Activated CD8-positive, alpha-beta T cell treated with anti-CD3 and anti-CD28 coated beads for 36 hours (primary cell): Measurements from ENCODE around the gene PARP2. TPM values are rescaled to one million over a fixed set of nuclear protein-coding genes. Genes with fewer than 3 reads are reported as not detected.

Experiments
- ATAC-seq: fragments of 200-7000 bp; cut with Tn5 transposase; one replicate; pipeline ENCODE4 v1.10.0; 2021; ENCODE audit warnings: mild to moderate bottlenecking, moderate library complexity
- CTCF ChIA-PET: fragments of 350-600 bp; sonication (Branson Sonifier 250); formaldehyde crosslinking; loops from one replicate; lab custom pipeline; 2021; ENCODE audit warnings: antibody characterized with exemption; lab: Charles Lee
- POLR2A ChIA-PET: fragments of 350-600 bp; sonication (Branson Sonifier 250); formaldehyde crosslinking; loops from one replicate; lab custom pipeline; 2021; ENCODE audit warnings: antibody characterized with exemption; lab: Charles Lee
- DNase-seq: peaks from one replicate; pipeline ENCODE4 v3.0.0-alpha.2; 2020
- H3K27ac Mint-ChIP-seq: one replicate; pipeline ENCODE4 v1.8.0; 2021; ENCODE audit warnings: mild to moderate bottlenecking, mixed read lengths
- H3K27me3 Mint-ChIP-seq: one replicate; pipeline ENCODE4 v1.8.0; 2021; ENCODE audit warnings: mixed read lengths
- H3K36me3 Mint-ChIP-seq: one replicate; pipeline ENCODE4 v1.8.0; 2021; ENCODE audit warnings: low read depth, mixed read lengths
- H3K4me1 Mint-ChIP-seq: one replicate; pipeline ENCODE4 v1.8.0; 2021; ENCODE audit warnings: low read depth, mixed read lengths
- H3K4me3 Mint-ChIP-seq: one replicate; pipeline ENCODE4 v1.8.0; 2021; ENCODE audit warnings: mild to moderate bottlenecking, moderate library complexity, mixed read lengths
- H3K9me3 Mint-ChIP-seq: one replicate; pipeline ENCODE4 v1.8.0; 2021; ENCODE audit warnings: mixed read lengths
- CTCF ChIP-seq: fragments of 200-600 bp; IDR thresholded peaks from one replicate; pipeline ENCODE4 v1.8.0; 2022; ENCODE audit warnings: antibody characterized with exemption, mild to moderate bottlenecking
- intact Hi-C: fragments of 100-400 bp; cut with micrococcal nuclease; formaldehyde crosslinking; loops from one replicate; pipeline ENCODE4 v1.10.0; 2022
- total RNA-seq, 2 experiments: library from RNA; stranded (reverse); gene quantifications; one replicate each; pipeline ENCODE4 v1.2.3, GENCODE V29; 2021

PARP2 gene
- total RNA-seq, 2 experiments from 2014 or later, result 45.7 to 46.5 TPM

GRCh38 chr14:20372796-20373195 is 29.4 kb downstream of the PARP2 start:
- H3K4me1 Mint-ChIP-seq, result peaks cover 5% of the 10 kb centered on the region
- ChIA-PET CTCF (no interaction called here), POLR2A (no interaction called here)
- no peak overlapping the region for H3K4me3 Mint-ChIP-seq
- DNase-seq (no peak), ATAC-seq (no peak)
- H3K9me3 Mint-ChIP-seq, result no peaks in the 10 kb centered on the region
- H3K27ac Mint-ChIP-seq, result peak overlapping the region; percentile 16
- no peaks in the 10 kb centered on the region for H3K27me3 Mint-ChIP-seq
- peaks cover 49% of the 10 kb centered on the region for H3K36me3 Mint-ChIP-seq
- TF ChIP-seq CTCF, result no peak
- intact Hi-C loops, result no loop called here

GRCh38 chr14:20375471-20375870 is 32.0 kb downstream of the PARP2 start:
- no peak for TF ChIP-seq CTCF
- POLR2A ChIA-PET, result interaction anchor here (0.9 to 1.0 kb wide), 3 partner anchors 10 to 23 kb away, joined by 3 read pairs; no protein-coding TSS in a partner anchor
- no peaks in the 10 kb centered on the region for H3K9me3 Mint-ChIP-seq

DNA sequence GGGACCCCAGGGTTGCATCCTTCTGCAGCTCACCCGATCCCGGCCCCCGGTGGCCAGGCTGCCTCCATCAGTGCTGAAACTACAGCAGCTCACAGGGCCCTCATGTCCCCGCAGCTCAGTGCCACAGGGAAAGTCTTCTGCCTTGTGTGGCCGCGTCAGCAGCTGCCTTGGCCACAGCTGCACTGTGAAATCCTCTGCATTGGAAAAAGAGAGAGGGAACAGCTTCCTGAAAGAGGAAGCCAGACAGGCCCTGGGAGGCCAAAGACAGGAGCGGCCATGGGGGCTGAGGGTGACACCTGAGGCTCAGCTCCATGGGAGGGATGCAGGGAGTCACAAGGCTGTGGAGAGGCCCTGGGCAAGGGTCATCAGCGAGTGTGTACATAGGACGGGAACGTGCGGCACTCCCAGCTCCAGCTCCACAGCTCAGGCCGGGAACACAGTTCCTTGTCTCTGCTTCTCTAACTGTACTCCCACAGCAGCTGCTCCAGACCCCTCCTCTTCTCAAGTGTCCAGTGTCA is 32.7 kb downstream of the PARP2 start:
- intact Hi-C loops, result no loop called here
- ATAC-seq (no peak), DNase-seq (no peak)
- ChIA-PET CTCF (interaction anchor here (1.0 kb wide), 3 partner anchors 9 to 20 kb away, joined by 3 to 4 read pairs (median 4); no protein-coding TSS in a partner anchor), POLR2A (interaction anchor here (1.0 kb wide), 2 partner anchors 10 to 24 kb away, joined by 3 read pairs; no protein-coding TSS in a partner anchor)
- H3K9me3 Mint-ChIP-seq, result no peaks in the 10 kb centered on the region
- H3K27me3 Mint-ChIP-seq, result no peaks in the 10 kb centered on the region
- peaks cover 39% of the 10 kb centered on the region for H3K36me3 Mint-ChIP-seq
- H3K4me1 Mint-ChIP-seq, result peaks cover 5% of the 10 kb centered on the region
- H3K4me3 Mint-ChIP-seq, result no peak overlapping the region
- H3K27ac Mint-ChIP-seq, result no peak overlapping the region
- no peak for TF ChIP-seq CTCF

More at GRCh38 chr14:20375471-20375870, 32.0 kb downstream of the PARP2 start:
- H3K36me3 Mint-ChIP-seq, result peaks cover 33% of the 10 kb centered on the region
- CTCF ChIA-PET, result interaction anchor here (1.0 kb wide), 3 partner anchors 10 to 21 kb away, joined by 3 to 4 read pairs (median 4); no protein-coding TSS in a partner anchor
- ATAC-seq, result no peak
- no peaks in the 10 kb centered on the region for H3K4me1 Mint-ChIP-seq
- no peak overlapping the region for H3K27ac Mint-ChIP-seq
- H3K4me3 Mint-ChIP-seq, result no peak overlapping the region
- no peaks in the 10 kb centered on the region for H3K27me3 Mint-ChIP-seq
- intact Hi-C loops, result no loop called here
- DNase-seq, result no peak

DNA sequence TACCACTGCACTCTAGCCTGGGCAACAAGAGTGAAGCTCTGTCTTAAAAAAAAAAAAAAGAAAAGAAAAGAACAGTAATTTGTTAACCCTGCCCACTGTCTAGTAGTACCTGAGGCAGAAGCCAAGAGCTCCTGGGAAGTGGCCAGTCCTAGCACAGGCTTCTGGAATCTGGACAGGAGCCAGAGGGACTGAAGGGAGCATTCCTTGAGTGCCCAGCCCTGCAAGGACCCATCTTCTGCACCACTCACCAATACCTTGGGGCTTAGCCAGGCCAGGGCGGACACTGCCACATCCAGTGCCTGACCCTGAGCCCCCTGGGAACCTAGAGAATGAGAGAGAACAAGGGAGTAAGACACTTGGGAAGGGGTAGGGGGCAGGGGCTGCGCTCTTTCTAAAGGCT is 33.7 kb downstream of the PARP2 start:
- no peak for TF ChIP-seq CTCF
- Mint-ChIP-seq H3K4me1 (peaks cover 5% of the 10 kb centered on the region), H3K9me3 (no peaks in the 10 kb centered on the region), H3K4me3 (no peak overlapping the region), H3K36me3 (peaks cover 38% of the 10 kb centered on the region), H3K27ac (no peak overlapping the region), H3K27me3 (no peaks in the 10 kb centered on the region)
- intact Hi-C loops, result no loop called here
- ATAC-seq (no peak), DNase-seq (no peak)
- ChIA-PET CTCF (no interaction called here), POLR2A (interaction anchor here (1.1 kb wide), 1 partner anchor 26 kb away, joined by 3 read pairs; no protein-coding TSS in a partner anchor)

DNA sequence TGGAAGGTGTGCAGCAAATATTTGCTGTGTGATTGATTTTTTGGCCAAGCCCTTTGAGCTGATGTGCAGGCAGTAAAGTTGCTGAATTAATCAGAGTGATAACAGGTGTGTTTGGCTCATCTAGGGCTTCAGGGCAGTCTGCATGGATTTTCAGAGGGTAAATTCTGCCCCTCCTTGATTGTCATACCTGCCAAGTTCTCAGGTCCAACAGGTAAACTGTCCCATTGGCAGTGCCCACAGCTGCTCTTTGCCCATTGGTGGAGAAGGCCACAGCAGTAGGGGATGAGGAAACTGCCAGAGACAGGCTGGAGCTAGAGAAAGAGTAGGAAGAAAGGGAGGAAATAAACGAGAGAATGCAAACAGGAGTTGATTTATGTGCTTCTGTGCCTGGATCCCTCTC is 36.3 kb downstream of the PARP2 start:
- TF ChIP-seq CTCF, result no peak
- Mint-ChIP-seq H3K27me3 (no peaks in the 10 kb centered on the region), H3K27ac (no peak overlapping the region), H3K9me3 (no peaks in the 10 kb centered on the region), H3K4me1 (peaks cover 5% of the 10 kb centered on the region), H3K36me3 (peaks cover 40% of the 10 kb centered on the region), H3K4me3 (no peak overlapping the region)
- ATAC-seq, result no peak
- no peak for DNase-seq
- ChIA-PET CTCF (no interaction called here), POLR2A (no interaction called here)
- intact Hi-C loops, result no loop called here
